DND-41 (cell line): ENCODE data around the gene RNF213.

Source experiments
- ATAC-seq: fragments of 200-7000 bp; cut with Tn5 transposase; 3 replicates; pipeline ENCODE4 v1.9.1; 2021; ENCODE audit warnings: low read depth; ENCODE audit not compliant: insufficient read depth
- DNase-seq: peaks from one replicate; pipeline ENCODE4 v3.0.0-alpha.2; 2020
- H2AFZ ChIP-seq: 2 replicates; pipeline ENCODE4 v1.6.0; 2012; ENCODE audit warnings: low read depth, low read length
- H3K27ac ChIP-seq: 2 replicates; pipeline ENCODE4 v1.5.1; 2012; ENCODE audit warnings: low read length, inconsistent platforms
- H3K27me3 ChIP-seq: fragments of 200-600 bp; sonication (generic); 2 replicates; pipeline ENCODE4 v1.6.0; 2012; ENCODE audit warnings: low read length, mild to moderate bottlenecking, inconsistent platforms; ENCODE audit not compliant: insufficient read depth, poor library complexity
- H3K36me3 ChIP-seq: 2 replicates; pipeline ENCODE4 v1.5.1; 2012; ENCODE audit warnings: low read length, inconsistent platforms; ENCODE audit not compliant: insufficient read depth
- H3K4me1 ChIP-seq: 2 replicates; pipeline ENCODE4 v1.5.1; 2012; ENCODE audit warnings: mild to moderate bottlenecking, low read length; ENCODE audit not compliant: insufficient read depth
- H3K4me2 ChIP-seq: 2 replicates; pipeline ENCODE4 v1.6.0; 2012; ENCODE audit warnings: mild to moderate bottlenecking, moderate library complexity, low read length, inconsistent platforms; ENCODE audit not compliant: insufficient read depth
- H3K4me3 ChIP-seq, 2 experiments: fragments of 200-600 bp in 1 of 2; shearing (Covaris generic) in 1 of 2; 2 replicates each; pipeline ENCODE4 v1.5.1; 2012 to 2016; ENCODE audit warnings: inconsistent platforms in 2 of 2, low read length in 2 of 2, mild to moderate bottlenecking in 2 of 2, low read depth in 1 of 2, moderate library complexity in 1 of 2
- H3K79me2 ChIP-seq: 2 replicates; pipeline ENCODE4 v1.6.0; 2012; ENCODE audit warnings: low read length, inconsistent platforms; ENCODE audit not compliant: insufficient read depth
- H3K9ac ChIP-seq: 2 replicates; pipeline ENCODE4 v1.6.0; 2012; ENCODE audit warnings: low read depth, mild to moderate bottlenecking, inconsistent platforms, low read length, moderate library complexity
- H3K9me3 ChIP-seq: 2 replicates; pipeline ENCODE4 v1.5.1; 2012; ENCODE audit warnings: low read length, moderate library complexity, mild to moderate bottlenecking, inconsistent platforms; ENCODE audit not compliant: insufficient read depth, severe bottlenecking
- H4K20me1 ChIP-seq: 2 replicates; pipeline ENCODE4 v1.6.0; 2012; ENCODE audit warnings: low read length; ENCODE audit not compliant: insufficient read depth
- CTCF ChIP-seq: IDR thresholded peaks from 2 replicates; pipeline ENCODE4 v1.5.1; 2012; ENCODE audit warnings: borderline replicate concordance, low read length, moderate library complexity, mild to moderate bottlenecking; ENCODE audit not compliant: poor library complexity, severe bottlenecking; ENCODE audit errors: extremely low read depth
- EZH2 ChIP-seq: IDR thresholded peaks from 3 replicates; pipeline ENCODE4 v1.6.1; 2012; ENCODE audit warnings: borderline replicate concordance, low read depth, mild to moderate bottlenecking, moderate library complexity, low read length, inconsistent platforms; ENCODE audit not compliant: severe bottlenecking

RNF213 gene

GRCh38 chr17:80349151-80349651, 88.5 kb downstream of the RNF213 start:
- Histone ChIP-seq H3K4me3 (no peak overlapping the region), H3K9me3 (no peaks in the 10 kb centered on the region), H2AFZ (no peak overlapping the region), H3K27ac (no peak overlapping the region), H3K27me3 (no peaks in the 10 kb centered on the region), H4K20me1 (peaks cover 11% of the 10 kb centered on the region), H3K4me2 (no peak overlapping the region), H3K79me2 (no peaks in the 10 kb centered on the region), H3K9ac (no peak overlapping the region), H3K4me1 (no peaks in the 10 kb centered on the region), H3K36me3 (peaks cover 99% of the 10 kb centered on the region)
- ATAC-seq (peak; percentile 31; the same call in 1 of the 3 replicates), DNase-seq (no peak)
- TF ChIP-seq CTCF, result no peak
- TF ChIP-seq EZH2, result no peak

GRCh38 chr17:80349751-80350150, 89.1 kb downstream of the RNF213 start:
- DNase-seq (no peak), ATAC-seq (no peak)
- H3K9ac ChIP-seq, result no peak overlapping the region
- H3K4me1 ChIP-seq, result no peaks in the 10 kb centered on the region
- H4K20me1 ChIP-seq, result peaks cover 11% of the 10 kb centered on the region
- no peaks in the 10 kb centered on the region for H3K9me3 ChIP-seq
- no peak overlapping the region for H3K4me3 ChIP-seq
- no peak overlapping the region for H2AFZ ChIP-seq
- peaks cover 99% of the 10 kb centered on the region for H3K36me3 ChIP-seq
- TF ChIP-seq CTCF (no peak), EZH2 (no peak)
- H3K4me2 ChIP-seq, result no peak overlapping the region
- H3K27me3 ChIP-seq, result no peaks in the 10 kb centered on the region
- H3K27ac ChIP-seq, result no peak overlapping the region
- H3K79me2 ChIP-seq, result no peaks in the 10 kb centered on the region

GRCh38 chr17:80352216-80352895, 91.7 kb downstream of the RNF213 start:
- ATAC-seq (no peak), DNase-seq (no peak)
- H3K36me3 ChIP-seq, result peaks cover 86% of the 10 kb centered on the region
- H3K4me1 ChIP-seq, result no peaks in the 10 kb centered on the region
- no peak overlapping the region for H3K4me3 ChIP-seq
- H3K27me3 ChIP-seq, result no peaks in the 10 kb centered on the region
- no peak overlapping the region for H3K4me2 ChIP-seq
- no peaks in the 10 kb centered on the region for H3K9me3 ChIP-seq
- H2AFZ ChIP-seq, result no peak overlapping the region
- no peaks in the 10 kb centered on the region for H3K79me2 ChIP-seq
- H3K9ac ChIP-seq, result no peak overlapping the region
- TF ChIP-seq CTCF, result no peak
- no peak for TF ChIP-seq EZH2
- H4K20me1 ChIP-seq, result peaks cover under 1% of the 10 kb centered on the region; the same call in 1 of the 2 replicates
- H3K27ac ChIP-seq, result no peak overlapping the region
